GM21717 (cell line): ENCODE measurements around the gene ACBD4.

Experiments used
- ATAC-seq: cut with Tn5 transposase; IDR thresholded peaks from one replicate; pipeline ENCODE4 v1.9.1; 2021; ENCODE audit warnings: mild to moderate bottlenecking, moderate library complexity; ENCODE audit not compliant: unreplicated experiment

ACBD4 gene

GRCh38 chr17:45135192-45135977 is at the start of gene ACBD4:
TSS of gene ACBD4 (plus strand) at chr17:45135687. CDS start at chr17:45136145, 458 bp downstream.
- ATAC-seq: peak; percentile 76

- ATAC-seq: no peak
These were observed 49.1 kb upstream of the ACBD4 start for GRCh38 chr17:45086391-45086790.

- no peak for ATAC-seq
These were observed 48.5 kb upstream of the ACBD4 start for GRCh38 chr17:45086865-45087503.

- ATAC-seq: no peak
These were observed 47.9 kb upstream of the ACBD4 start for GRCh38 chr17:45087504-45087975.

GRCh38 chr17:45087978-45088377 is 47.5 kb upstream of the ACBD4 start:
- ATAC-seq: no peak

GRCh38 chr17:45088741-45089140 is 46.7 kb upstream of the ACBD4 start:
- no peak for ATAC-seq

- no peak for ATAC-seq
These were observed 44.8 kb upstream of the ACBD4 start for GRCh38 chr17:45090711-45091110.

GRCh38 chr17:45091778-45092425 is 43.6 kb upstream of the ACBD4 start:
- no peak for ATAC-seq

GRCh38 chr17:45092911-45093430 is 42.5 kb upstream of the ACBD4 start:
- no peak for ATAC-seq

- no peak for ATAC-seq
These were observed 41.9 kb upstream of the ACBD4 start for GRCh38 chr17:45093444-45094110.

- ATAC-seq: no peak
These were observed 39.3 kb upstream of the ACBD4 start for GRCh38 chr17:45096141-45096540.

GRCh38 chr17:45096926-45097325 is 38.6 kb upstream of the ACBD4 start:
- no peak for ATAC-seq

GRCh38 chr17:45098081-45098868 is 37.2 kb upstream of the ACBD4 start:
- no peak for ATAC-seq

- ATAC-seq: no peak
These were observed 36.4 kb upstream of the ACBD4 start for GRCh38 chr17:45098869-45099616.

- ATAC-seq: no peak
These were observed 34.0 kb upstream of the ACBD4 start for GRCh38 chr17:45101546-45101882.

GRCh38 chr17:45101883-45102811 is 33.3 kb upstream of the ACBD4 start:
- ATAC-seq: no peak

- no peak for ATAC-seq
These were observed 32.6 kb upstream of the ACBD4 start for GRCh38 chr17:45102856-45103255.

- ATAC-seq: no peak
These were observed 32.2 kb upstream of the ACBD4 start for GRCh38 chr17:45103269-45103795.
